A673 (cell line): ENCODE measurements around the gene METTL25. TPM values are rescaled to one million over a fixed set of nuclear protein-coding genes. Genes with fewer than 3 reads are reported as not detected.

Experiments used
- BruUV-seq: library from RNA; stranded (reverse); fragments of 400-500 nt; replicated peaks from 2 replicates; lab custom pipeline; 2021; lab: Mats Ljungman, UMichigan
- CTCF ChIA-PET: fragments of 300-600 bp; sonication (Branson Sonifier 250); formaldehyde crosslinking; loops from one replicate; lab custom pipeline; 2022; ENCODE audit warnings: antibody characterized with exemption; lab: Charles Lee
- POLR2A ChIA-PET: fragments of 300-600 bp; sonication (Branson Sonifier 250); formaldehyde crosslinking; loops from one replicate; lab custom pipeline; 2022; ENCODE audit warnings: antibody characterized with exemption; ENCODE audit not compliant: low non-redundant PET; lab: Charles Lee
- DNase-seq: peaks from one replicate; pipeline ENCODE4 v3.0.0-alpha.2; 2015; ENCODE audit warnings: low spot score
- H3K27ac ChIP-seq: fragments of 200-600 bp; sonication (generic); 2 replicates; pipeline ENCODE4 v1.5.1; 2016; ENCODE audit warnings: mixed run types, low read depth, mild to moderate bottlenecking, mixed read lengths, antibody characterized with exemption, low read length; ENCODE audit not compliant: poor library complexity, severe bottlenecking
- H3K27me3 ChIP-seq: fragments of 200-600 bp; sonication (generic); replicated peaks from 2 replicates; pipeline ENCODE4 v1.6.1; 2017; ENCODE audit warnings: mixed run types, low read depth, mild to moderate bottlenecking, mixed read lengths, antibody characterized with exemption, low read length; ENCODE audit not compliant: insufficient read depth, poor library complexity
- H3K36me3 ChIP-seq: fragments of 200-600 bp; sonication (generic); 2 replicates; pipeline ENCODE4 v1.6.1; 2016; ENCODE audit warnings: mixed run types, mild to moderate bottlenecking, mixed read lengths, antibody characterized with exemption, low read length; ENCODE audit not compliant: insufficient read depth, poor library complexity, severe bottlenecking
- H3K4me1 ChIP-seq: fragments of 200-600 bp; sonication (generic); 2 replicates; pipeline ENCODE4 v1.6.1; 2017; ENCODE audit warnings: mixed run types, mild to moderate bottlenecking, mixed read lengths, antibody characterized with exemption, low read length; ENCODE audit not compliant: insufficient read depth, poor library complexity, severe bottlenecking
- H3K4me3 ChIP-seq: fragments of 200-600 bp; sonication (generic); 2 replicates; pipeline ENCODE4 v1.5.1; 2016; ENCODE audit warnings: low read depth, mixed run types, mild to moderate bottlenecking, mixed read lengths, low read length; ENCODE audit not compliant: poor library complexity, severe bottlenecking
- H3K9me3 ChIP-seq: fragments of 200-600 bp; sonication (generic); 2 replicates; pipeline ENCODE4 v1.6.1; 2016; ENCODE audit warnings: mixed run types, low read depth, mild to moderate bottlenecking, mixed read lengths, antibody characterized with exemption, low read length; ENCODE audit not compliant: poor library complexity, severe bottlenecking
- EZH2 ChIP-seq: fragments of 200-600 bp; sonication (generic); IDR thresholded peaks from 2 replicates; pipeline ENCODE4 v1.6.1; 2017; ENCODE audit warnings: borderline replicate concordance, low read depth, mild to moderate bottlenecking, mixed read lengths, antibody characterized with exemption, low read length; ENCODE audit not compliant: poor library complexity, severe bottlenecking
- intact Hi-C: fragments of 100-400 bp; cut with micrococcal nuclease; formaldehyde crosslinking; loops from one replicate; pipeline ENCODE4 v1.10.0; 2022; ENCODE audit not compliant: unreplicated experiment
- total RNA-seq: library from RNA; stranded (reverse); gene quantifications from 2 replicates; pipeline ENCODE4 v1.2.3, GENCODE V29; 2021
- TF ChIP-seq, protein P1 (sequence below): fragments of 300-800, 200-600 bp; sonication (generic); conservative IDR thresholded peaks from 2 replicates; pipeline ENCODE4 v1.5.1; 2017; ENCODE audit warnings: low read depth, mild to moderate bottlenecking, antibody characterized with exemption, low read length, moderate library complexity, mixed read lengths

The METTL25 gene
- total RNA-seq, 1 experiment from 2014 or later: 5.1 TPM

DNA sequence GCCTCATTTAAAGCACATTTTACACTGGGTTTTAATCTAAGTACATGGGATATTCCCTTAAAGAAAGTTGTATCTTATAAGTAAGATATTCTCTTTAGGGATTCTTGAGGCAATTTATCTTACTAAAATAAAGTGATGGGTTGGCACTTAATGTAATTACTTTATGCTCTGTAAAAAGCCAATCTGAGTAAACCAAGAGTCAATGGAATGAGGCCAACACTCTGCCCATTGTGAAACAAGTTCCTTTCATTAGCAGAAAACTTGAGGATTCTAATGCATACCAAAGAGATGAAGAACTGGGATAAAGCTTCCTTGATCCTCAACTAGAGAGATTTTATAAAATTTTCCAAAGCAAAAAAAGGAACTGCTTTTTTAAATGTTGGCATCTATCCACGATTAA is 121.2 kb downstream of the METTL25 start:
- TF ChIP-seq, protein P1, sequence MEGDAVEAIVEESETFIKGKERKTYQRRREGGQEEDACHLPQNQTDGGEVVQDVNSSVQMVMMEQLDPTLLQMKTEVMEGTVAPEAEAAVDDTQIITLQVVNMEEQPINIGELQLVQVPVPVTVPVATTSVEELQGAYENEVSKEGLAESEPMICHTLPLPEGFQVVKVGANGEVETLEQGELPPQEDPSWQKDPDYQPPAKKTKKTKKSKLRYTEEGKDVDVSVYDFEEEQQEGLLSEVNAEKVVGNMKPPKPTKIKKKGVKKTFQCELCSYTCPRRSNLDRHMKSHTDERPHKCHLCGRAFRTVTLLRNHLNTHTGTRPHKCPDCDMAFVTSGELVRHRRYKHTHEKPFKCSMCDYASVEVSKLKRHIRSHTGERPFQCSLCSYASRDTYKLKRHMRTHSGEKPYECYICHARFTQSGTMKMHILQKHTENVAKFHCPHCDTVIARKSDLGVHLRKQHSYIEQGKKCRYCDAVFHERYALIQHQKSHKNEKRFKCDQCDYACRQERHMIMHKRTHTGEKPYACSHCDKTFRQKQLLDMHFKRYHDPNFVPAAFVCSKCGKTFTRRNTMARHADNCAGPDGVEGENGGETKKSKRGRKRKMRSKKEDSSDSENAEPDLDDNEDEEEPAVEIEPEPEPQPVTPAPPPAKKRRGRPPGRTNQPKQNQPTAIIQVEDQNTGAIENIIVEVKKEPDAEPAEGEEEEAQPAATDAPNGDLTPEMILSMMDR: no peak
- TF ChIP-seq EZH2: no peak
- peak; percentile 10 for DNase-seq
- H3K27ac ChIP-seq: no peak overlapping the region
- no peaks in the 10 kb centered on the region for H3K27me3 ChIP-seq
- no TSS peak for BruUV-seq
- no peaks in the 10 kb centered on the region for H3K4me1 ChIP-seq
- no peaks in the 10 kb centered on the region for H3K9me3 ChIP-seq
- no peak overlapping the region for H3K4me3 ChIP-seq
- ChIA-PET POLR2A (no interaction called here), CTCF (no interaction called here)
- no peaks in the 10 kb centered on the region for H3K36me3 ChIP-seq
- intact Hi-C loops: no loop called here

DNA sequence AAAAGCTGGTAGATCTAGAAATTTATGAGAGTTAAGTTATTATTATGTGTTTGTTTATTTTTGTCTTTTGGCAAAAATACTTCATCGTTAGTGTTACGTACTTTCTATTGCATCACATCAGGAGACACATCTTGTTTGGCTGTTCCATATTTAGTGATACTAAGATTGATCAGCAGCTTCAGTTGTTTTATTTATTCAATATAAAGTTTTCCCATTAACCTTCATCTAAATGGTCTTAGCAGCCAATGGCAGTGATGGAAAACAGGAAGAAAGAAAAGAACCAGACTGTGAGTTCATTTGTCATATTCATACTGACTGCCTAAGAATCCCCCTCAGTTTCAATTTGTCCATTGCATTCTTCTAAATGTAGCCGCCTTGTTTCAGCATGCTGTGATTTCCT is 122.3 kb downstream of the METTL25 start:
- Histone ChIP-seq H3K36me3 (no peaks in the 10 kb centered on the region), H3K27ac (no peak overlapping the region), H3K9me3 (no peaks in the 10 kb centered on the region), H3K27me3 (no peaks in the 10 kb centered on the region), H3K4me3 (no peak overlapping the region), H3K4me1 (no peaks in the 10 kb centered on the region)
- BruUV-seq: no TSS peak
- intact Hi-C loops: no loop called here
- no peak for DNase-seq
- TF ChIP-seq EZH2: no peak
- TF ChIP-seq, protein P1: no peak
- CTCF ChIA-PET: no interaction called here
- POLR2A ChIA-PET: interaction anchor here (0.6 kb wide), 1 partner anchor 16 kb away, joined by 4 read pairs; no protein-coding TSS in a partner anchor

DNA sequence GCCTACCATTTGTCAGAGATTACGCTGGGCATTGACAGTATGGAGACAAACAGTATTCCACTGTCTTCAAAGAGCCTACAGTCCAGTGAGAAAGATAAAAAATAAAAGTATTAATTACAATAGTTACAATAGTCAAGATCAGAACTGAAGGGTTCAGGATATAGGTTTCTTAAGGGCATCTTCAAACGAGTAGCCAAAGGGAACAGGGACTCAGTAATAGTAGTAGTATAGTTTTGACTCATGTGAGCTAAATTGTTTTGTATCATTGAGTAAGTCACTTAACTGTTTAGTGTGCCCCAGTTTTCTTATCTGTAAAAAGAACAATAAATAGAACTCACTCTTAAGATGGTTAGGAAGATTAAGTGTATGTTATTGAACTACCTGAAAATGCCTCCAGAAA is 123.6 kb downstream of the METTL25 start:
- no TSS peak for BruUV-seq
- Histone ChIP-seq H3K27me3 (no peaks in the 10 kb centered on the region), H3K4me3 (no peak overlapping the region), H3K27ac (no peak overlapping the region), H3K36me3 (no peaks in the 10 kb centered on the region), H3K4me1 (no peaks in the 10 kb centered on the region), H3K9me3 (no peaks in the 10 kb centered on the region)
- intact Hi-C loops: no loop called here
- DNase-seq: no peak
- ChIA-PET POLR2A (interaction anchor here (0.6 kb wide), 1 partner anchor 18 kb away, joined by 3 read pairs; no protein-coding TSS in a partner anchor), CTCF (no interaction called here)
- no peak for TF ChIP-seq EZH2
- TF ChIP-seq, protein P1: no peak
